Astrocyte of the spinal cord (primary cell): Measurements from ENCODE around the gene STH.
"Not testable (repeated sequence)": the region's sequence is repeated elsewhere in the genome, so short reads cannot be mapped to it uniquely, and the experiment has no call there.

Experiments
- DNase-seq: peaks from one replicate; pipeline ENCODE4 v3.0.0; 2011; ENCODE audit warnings: low read depth, low spot score
- H3K4me3 ChIP-seq: 2 replicates; pipeline ENCODE4 v1.5.1; 2011; ENCODE audit warnings: low read depth, mild to moderate bottlenecking, low read length, moderate library complexity
- CTCF ChIP-seq: IDR thresholded peaks from 2 replicates; pipeline ENCODE4 v1.5.1; 2012; ENCODE audit warnings: low read depth, mild to moderate bottlenecking, low read length, inconsistent platforms
- in situ Hi-C: cut with HindIII; loops from 2 replicates; pipeline ENCODE4 v1.10.0; 2017; ENCODE audit warnings: low sequenced_read_pairs

Gene STH

GRCh38 chr17:46013127-46013501, 14.1 kb downstream of the STH start:
- in situ Hi-C loops: no loop called here
- no peak for DNase-seq
- no peak for TF ChIP-seq CTCF
- H3K4me3 ChIP-seq: no peak overlapping the region

GRCh38 chr17:46013502-46014165, 14.6 kb downstream of the STH start:
- TF ChIP-seq CTCF: no peak
- peak; percentile 24 for DNase-seq
- in situ Hi-C loops: no loop called here
- H3K4me3 ChIP-seq: no peak overlapping the region

- in situ Hi-C loops, H3K4me3 ChIP-seq, DNase-seq: not testable (repeated sequence)
These were observed 20.4 kb downstream of the STH start for GRCh38 chr17:46019408-46019925.

- H3K4me3 ChIP-seq: no peak overlapping the region
- no peak for DNase-seq
- no peak for TF ChIP-seq CTCF
- in situ Hi-C loops: no loop called here
These were observed 21.1 kb downstream of the STH start for GRCh38 chr17:46020023-46020761.

GRCh38 chr17:46020998-46021397, 21.9 kb downstream of the STH start:
- no peak for TF ChIP-seq CTCF
- H3K4me3 ChIP-seq: no peak overlapping the region
- no peak for DNase-seq
- in situ Hi-C loops: no loop called here

- DNase-seq, H3K4me3 ChIP-seq, in situ Hi-C loops: not testable (repeated sequence)
These were observed 24.3 kb downstream of the STH start for GRCh38 chr17:46023366-46023765.

- DNase-seq: no peak
- no peak overlapping the region for H3K4me3 ChIP-seq
- TF ChIP-seq CTCF: no peak
- in situ Hi-C loops: no loop called here
These were observed 24.8 kb downstream of the STH start for GRCh38 chr17:46023783-46024388.
